ENCODE data around the gene ONECUT3.

Gene ONECUT3

DNA sequence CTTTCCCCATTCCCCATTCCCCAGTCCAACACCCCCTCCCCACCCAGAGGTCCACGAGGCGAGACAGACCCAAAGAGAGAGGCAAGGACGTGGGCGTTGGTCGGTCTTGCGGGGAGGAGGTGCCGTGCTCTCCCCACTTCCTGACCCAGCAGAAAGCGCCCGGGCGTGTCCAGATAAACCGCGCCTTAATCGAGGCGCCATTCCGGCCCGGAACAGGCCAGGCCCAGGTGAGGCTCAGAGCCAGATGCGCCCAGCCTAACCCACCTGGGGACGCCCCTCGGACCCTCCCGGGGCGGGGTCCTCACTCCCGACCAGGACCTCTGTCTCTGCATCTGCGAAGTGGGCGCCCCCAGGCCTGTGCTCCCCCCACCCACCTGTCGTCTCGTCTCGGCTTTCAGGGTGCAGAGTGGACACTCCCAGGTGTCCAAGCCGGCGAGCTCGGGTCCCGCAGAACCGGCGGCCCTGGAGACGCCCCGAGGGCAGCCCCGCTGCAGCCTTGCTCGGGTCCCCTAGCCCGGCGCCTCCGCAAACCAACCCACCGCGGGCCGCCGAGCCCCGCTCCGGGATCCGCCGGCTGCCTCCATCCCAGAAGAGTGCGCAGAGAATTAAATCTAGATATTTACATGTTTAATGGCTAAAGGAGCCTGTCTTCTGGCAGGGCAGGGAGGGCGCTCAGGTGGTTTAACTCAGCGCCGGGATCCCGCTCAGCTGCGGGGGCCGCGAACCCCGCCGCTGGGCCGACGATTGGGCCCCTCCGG is 5.0 kb upstream of the ONECUT3 start:
- H3K9ac ChIP-seq (ENCODE audit: low read depth in 1 of 2, low read length in 2 of 2), result no peak overlapping the region

DNA sequence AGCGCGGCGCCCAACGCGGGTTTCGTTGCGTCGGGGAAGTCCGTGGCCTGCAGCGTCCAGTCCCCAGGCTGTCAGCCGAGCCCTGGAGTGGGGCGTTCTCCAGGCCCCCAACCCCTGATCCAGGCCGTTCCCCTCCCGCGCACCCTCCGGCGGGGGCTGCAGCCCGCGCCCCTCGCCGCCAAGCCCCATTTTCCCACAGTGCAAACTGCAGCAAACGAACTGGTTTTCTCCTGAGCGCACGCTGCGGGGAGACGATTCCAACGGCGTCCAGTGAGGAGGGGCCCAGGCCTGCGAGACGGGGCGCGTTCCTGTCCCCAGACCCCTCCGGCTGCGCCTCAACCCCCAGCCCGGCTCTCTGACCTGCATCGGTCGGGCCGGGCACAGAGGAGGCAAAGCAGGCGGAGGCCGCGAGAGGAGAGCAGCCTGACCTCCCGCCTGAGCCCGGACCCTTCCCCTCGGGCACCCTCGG is 4.4 kb upstream of the ONECUT3 start:
- H3K36me3 ChIP-seq (ENCODE audit: control insufficient read depth in 1 of 2, insufficient read depth in 2 of 2, low read length in 2 of 2), result no peaks in the 10 kb centered on the region
- H3K9ac ChIP-seq (ENCODE audit: low read depth in 1 of 2, low read length in 2 of 2), result no peak overlapping the region
- H3K27me3 ChIP-seq (ENCODE audit: control insufficient read depth in 1 of 2, insufficient read depth in 2 of 2, low read length in 2 of 2), result peaks cover 72 to 78% of the 10 kb centered on the region in 2 donors
- no peak overlapping the region for H3K4me3 ChIP-seq (ENCODE audit: low read depth in 1 of 2, low read length in 2 of 2)
- peaks cover 9 to 19% of the 10 kb centered on the region in 2 donors for H3K4me1 ChIP-seq (ENCODE audit: control insufficient read depth in 1 of 2, insufficient read depth in 2 of 2, low read length in 2 of 2)
- no peaks in the 10 kb centered on the region for H3K9me3 ChIP-seq (ENCODE audit: control insufficient read depth in 1 of 2, low read length in 2 of 2)
- no peak overlapping the region for H3K27ac ChIP-seq (ENCODE audit: low read depth, low read length)

More for the DNA sequence above, 5.0 kb upstream of the ONECUT3 start:
- Histone ChIP-seq H3K9me3 (ENCODE audit: control insufficient read depth in 1 of 2, low read length in 2 of 2) (no peaks in the 10 kb centered on the region), H3K36me3 (ENCODE audit: control insufficient read depth in 1 of 2, insufficient read depth in 2 of 2, low read length in 2 of 2) (no peaks in the 10 kb centered on the region), H3K4me1 (ENCODE audit: control insufficient read depth in 1 of 2, insufficient read depth in 2 of 2, low read length in 2 of 2) (peaks cover 9 to 19% of the 10 kb centered on the region in 2 donors), H3K27ac (ENCODE audit: low read depth, low read length) (no peak overlapping the region), H3K27me3 (ENCODE audit: control insufficient read depth in 1 of 2, insufficient read depth in 2 of 2, low read length in 2 of 2) (peaks cover 72 to 78% of the 10 kb centered on the region in 2 donors), H3K4me3 (ENCODE audit: low read depth in 1 of 2, low read length in 2 of 2) (peak overlapping the region; percentile 16 to 52)

DNA sequence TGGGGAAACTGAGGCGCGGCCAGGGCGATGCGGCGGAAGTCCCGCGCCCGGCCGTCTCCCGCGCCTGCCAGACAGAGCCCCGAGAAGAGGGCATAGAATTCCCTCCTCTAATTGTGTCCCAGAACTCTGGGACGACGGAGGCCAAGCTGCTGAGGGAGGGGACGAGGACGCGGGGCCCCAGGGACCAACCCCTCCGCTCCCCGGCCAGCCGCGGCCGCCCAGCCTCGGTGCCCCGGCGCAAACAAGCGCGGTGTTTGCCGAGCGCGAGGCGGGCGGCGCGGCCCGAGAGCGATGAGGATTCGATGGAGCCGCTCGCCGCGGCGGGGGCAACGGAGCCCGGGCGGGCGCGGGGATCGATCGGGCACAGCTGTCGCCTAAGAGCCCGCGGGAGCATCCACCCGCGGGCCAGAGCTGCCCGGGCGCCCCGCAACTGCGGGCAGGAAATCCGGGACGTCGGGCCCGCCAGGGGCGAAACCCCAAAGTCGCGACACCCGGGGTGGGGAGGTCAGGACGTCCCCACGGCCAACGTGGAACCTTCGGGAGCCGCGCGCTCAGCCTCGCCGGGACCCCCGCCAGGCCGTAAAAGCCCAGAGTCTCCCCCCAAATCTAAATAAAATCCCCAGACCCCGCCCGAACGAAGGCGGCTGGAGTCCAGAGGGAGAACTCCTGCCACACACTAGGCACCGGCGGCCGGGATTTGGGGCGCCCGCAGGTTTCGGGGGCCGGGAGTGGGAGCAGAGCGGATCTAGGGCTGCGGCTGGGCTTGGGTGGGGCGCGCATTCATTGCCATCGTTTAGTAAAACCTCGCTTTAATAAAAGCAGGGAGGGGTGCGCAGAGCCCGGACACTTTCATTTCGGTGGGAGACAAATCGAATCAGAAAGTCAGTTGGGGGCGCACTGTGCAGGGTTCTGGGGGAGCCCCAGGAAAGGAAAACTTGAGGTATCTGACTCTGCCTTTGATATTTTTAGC is 3.6 kb upstream of the ONECUT3 start:
- Histone ChIP-seq H3K27me3 (ENCODE audit: control insufficient read depth in 1 of 2, insufficient read depth in 2 of 2, low read length in 2 of 2) (peaks cover 73 to 76% of the 10 kb centered on the region in 2 donors), H3K9me3 (ENCODE audit: control insufficient read depth in 1 of 2, low read length in 2 of 2) (no peaks in the 10 kb centered on the region), H3K36me3 (ENCODE audit: control insufficient read depth in 1 of 2, insufficient read depth in 2 of 2, low read length in 2 of 2) (no peaks in the 10 kb centered on the region), H3K4me3 (ENCODE audit: low read depth in 1 of 2, low read length in 2 of 2) (no peak overlapping the region), H3K4me1 (ENCODE audit: control insufficient read depth in 1 of 2, insufficient read depth in 2 of 2, low read length in 2 of 2) (peaks cover 9 to 18% of the 10 kb centered on the region in 2 donors), H3K27ac (ENCODE audit: low read depth, low read length) (no peak overlapping the region), H3K9ac (ENCODE audit: low read depth in 1 of 2, low read length in 2 of 2) (no peak overlapping the region)

DNA sequence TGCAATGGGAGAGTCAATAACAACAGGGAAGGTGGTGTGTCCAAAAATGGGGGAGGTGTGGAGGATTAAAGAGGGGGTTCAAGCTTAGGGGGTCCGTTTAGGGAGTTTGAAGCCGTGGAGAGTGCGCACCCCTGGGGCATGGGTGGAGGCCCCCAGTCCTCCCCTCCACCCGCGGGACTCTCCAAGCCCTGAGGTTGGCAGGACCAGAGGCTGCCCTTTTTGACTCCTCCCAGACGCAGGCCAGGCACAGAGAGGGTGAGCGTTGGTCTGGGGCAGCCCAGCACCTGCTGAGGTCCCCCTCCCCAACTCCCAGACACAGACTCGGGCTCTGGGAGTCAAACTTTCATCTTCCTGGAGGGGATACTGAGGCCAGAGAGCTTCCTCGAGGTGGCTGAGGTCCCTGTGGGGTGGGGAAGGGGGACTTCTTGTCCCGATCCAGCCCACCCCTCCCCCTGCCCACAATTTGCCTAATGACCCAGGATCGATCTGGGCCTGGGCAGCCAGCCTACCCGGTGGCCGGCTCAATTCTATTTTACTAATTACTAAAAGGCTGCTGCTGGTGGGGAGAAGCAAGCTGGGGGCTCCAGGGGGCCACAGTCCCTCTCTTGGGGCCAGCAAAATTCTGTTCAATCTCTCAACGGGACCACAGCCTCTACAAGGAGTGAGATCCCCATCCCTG is 2.8 kb upstream of the ONECUT3 start:
- Histone ChIP-seq H3K9me3 (ENCODE audit: control insufficient read depth in 1 of 2, low read length in 2 of 2) (no peaks in the 10 kb centered on the region), H3K4me3 (ENCODE audit: low read depth in 1 of 2, low read length in 2 of 2) (no peak overlapping the region), H3K9ac (ENCODE audit: low read depth in 1 of 2, low read length in 2 of 2) (no peak overlapping the region), H3K36me3 (ENCODE audit: control insufficient read depth in 1 of 2, insufficient read depth in 2 of 2, low read length in 2 of 2) (no peaks in the 10 kb centered on the region), H3K27ac (ENCODE audit: low read depth, low read length) (no peak overlapping the region), H3K27me3 (ENCODE audit: control insufficient read depth in 1 of 2, insufficient read depth in 2 of 2, low read length in 2 of 2) (peaks cover 71 to 72% of the 10 kb centered on the region in 2 donors), H3K4me1 (ENCODE audit: control insufficient read depth in 1 of 2, insufficient read depth in 2 of 2, low read length in 2 of 2) (peaks cover 6 to 11% of the 10 kb centered on the region in 2 donors)

DNA sequence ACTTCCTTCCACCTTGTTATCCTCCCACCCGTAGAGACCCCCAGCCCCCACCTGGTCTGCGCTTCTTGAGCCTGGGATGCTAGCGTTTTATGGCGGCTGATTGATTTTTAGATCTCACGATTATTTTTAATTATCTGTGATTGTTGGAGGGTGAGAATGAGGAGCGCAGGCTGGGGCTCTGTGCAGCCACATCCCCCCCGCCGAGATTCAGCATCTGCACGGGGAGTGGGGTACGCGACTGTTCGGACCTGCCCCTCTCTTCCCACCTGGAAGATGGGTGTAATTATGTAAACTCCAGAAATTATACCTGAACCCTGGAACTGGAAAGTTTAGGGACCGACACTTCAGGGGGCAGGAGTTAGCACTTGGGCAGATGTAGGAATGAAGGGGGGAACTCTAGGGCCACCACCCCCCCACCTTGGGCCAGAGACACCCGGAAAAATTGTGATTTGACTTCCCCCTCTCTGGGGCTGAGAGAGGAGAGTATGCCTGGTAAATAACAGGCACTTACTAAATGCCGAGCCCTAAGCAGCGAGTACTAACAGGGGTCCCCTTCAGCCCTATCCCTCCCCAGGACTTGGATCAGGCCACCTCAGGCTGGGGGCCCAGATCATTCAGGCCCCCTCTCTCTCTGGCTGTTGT is 1.8 kb upstream of the ONECUT3 start:
- Histone ChIP-seq H3K27ac (ENCODE audit: low read depth, low read length) (no peak overlapping the region), H3K9ac (ENCODE audit: low read depth in 1 of 2, low read length in 2 of 2) (no peak overlapping the region), H3K4me1 (ENCODE audit: control insufficient read depth in 1 of 2, insufficient read depth in 2 of 2, low read length in 2 of 2) (peaks cover 5 to 11% of the 10 kb centered on the region in 2 donors), H3K4me3 (ENCODE audit: low read depth in 1 of 2, low read length in 2 of 2) (no peak overlapping the region), H3K9me3 (ENCODE audit: control insufficient read depth in 1 of 2, low read length in 2 of 2) (no peaks in the 10 kb centered on the region), H3K36me3 (ENCODE audit: control insufficient read depth in 1 of 2, insufficient read depth in 2 of 2, low read length in 2 of 2) (no peaks in the 10 kb centered on the region), H3K27me3 (ENCODE audit: control insufficient read depth in 1 of 2, insufficient read depth in 2 of 2, low read length in 2 of 2) (peaks cover 74 to 78% of the 10 kb centered on the region in 2 donors)

DNA sequence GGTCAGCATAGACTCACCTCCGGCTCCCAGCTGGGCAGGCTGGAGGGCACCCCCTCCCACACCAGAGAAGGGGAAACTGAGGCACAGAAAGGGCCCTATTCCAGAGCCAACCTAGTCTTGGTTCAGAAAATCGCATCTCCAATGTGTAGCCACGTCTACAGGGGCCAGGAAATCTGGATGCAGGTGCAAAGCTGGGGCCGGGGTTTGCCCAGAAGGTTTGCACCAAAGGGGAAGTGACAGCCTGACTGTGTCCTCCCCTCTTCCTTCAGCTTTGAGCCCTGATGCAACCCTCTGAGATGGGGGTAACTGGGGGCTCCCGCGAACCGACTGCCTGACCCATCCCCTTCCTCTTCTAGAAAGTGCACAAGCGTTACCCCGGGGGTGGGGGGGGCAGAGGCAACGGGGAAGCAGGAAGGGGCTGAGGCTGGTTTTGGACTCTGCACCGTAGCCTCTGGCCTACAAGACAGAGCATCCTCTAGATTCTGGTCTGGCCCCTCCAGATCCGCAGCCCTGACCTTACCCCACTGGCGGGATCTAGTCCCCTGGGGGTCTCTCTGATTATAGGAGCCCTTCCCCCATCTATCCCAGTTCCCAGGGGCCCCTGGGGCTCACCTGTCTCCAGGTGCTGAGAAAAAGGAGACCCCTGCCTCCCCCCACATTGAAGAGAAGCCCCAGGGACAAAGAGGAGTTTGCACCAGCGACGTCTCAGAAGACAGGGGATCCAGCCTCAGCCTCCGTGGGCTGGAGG is 1.1 kb upstream of the ONECUT3 start:
- no peaks in the 10 kb centered on the region for H3K36me3 ChIP-seq (ENCODE audit: control insufficient read depth in 1 of 2, insufficient read depth in 2 of 2, low read length in 2 of 2)
- H3K4me1 ChIP-seq (ENCODE audit: control insufficient read depth in 1 of 2, insufficient read depth in 2 of 2, low read length in 2 of 2), result peaks cover 5 to 11% of the 10 kb centered on the region in 2 donors
- H3K9me3 ChIP-seq (ENCODE audit: control insufficient read depth in 1 of 2, low read length in 2 of 2), result no peaks in the 10 kb centered on the region
- no peak overlapping the region for H3K27ac ChIP-seq (ENCODE audit: low read depth, low read length)
- H3K9ac ChIP-seq (ENCODE audit: low read depth in 1 of 2, low read length in 2 of 2), result no peak overlapping the region
- H3K4me3 ChIP-seq (ENCODE audit: low read depth in 1 of 2, low read length in 2 of 2), result no peak overlapping the region
- peaks cover 73 to 77% of the 10 kb centered on the region in 2 donors for H3K27me3 ChIP-seq (ENCODE audit: control insufficient read depth in 1 of 2, insufficient read depth in 2 of 2, low read length in 2 of 2)

DNA sequence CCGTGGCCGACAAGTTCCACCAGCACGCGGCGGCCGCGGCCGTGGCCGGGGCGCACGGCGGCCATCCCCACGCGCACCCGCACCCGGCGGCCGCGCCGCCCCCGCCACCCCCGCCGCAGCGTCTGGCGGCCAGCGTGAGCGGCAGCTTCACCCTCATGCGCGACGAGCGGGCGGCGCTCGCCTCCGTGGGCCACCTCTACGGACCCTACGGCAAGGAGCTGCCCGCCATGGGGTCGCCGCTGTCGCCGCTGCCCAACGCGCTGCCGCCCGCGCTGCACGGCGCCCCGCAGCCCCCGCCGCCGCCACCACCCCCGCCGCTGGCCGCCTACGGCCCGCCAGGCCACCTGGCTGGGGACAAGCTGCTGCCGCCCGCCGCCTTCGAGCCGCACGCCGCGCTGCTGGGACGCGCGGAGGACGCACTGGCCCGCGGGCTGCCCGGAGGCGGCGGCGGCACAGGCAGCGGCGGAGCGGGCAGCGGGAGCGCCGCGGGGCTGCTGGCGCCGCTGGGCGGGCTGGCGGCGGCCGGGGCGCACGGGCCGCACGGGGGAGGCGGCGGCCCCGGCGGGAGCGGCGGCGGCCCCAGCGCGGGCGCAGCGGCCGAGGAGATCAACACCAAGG is 821 bp downstream of the ONECUT3 start:
- H3K36me3 ChIP-seq (ENCODE audit: control insufficient read depth in 1 of 2, insufficient read depth in 2 of 2, low read length in 2 of 2), result no peaks in the 10 kb centered on the region
- H3K9me3 ChIP-seq (ENCODE audit: control insufficient read depth in 1 of 2, low read length in 2 of 2), result no peaks in the 10 kb centered on the region
- H3K27ac ChIP-seq (ENCODE audit: low read depth, low read length), result no peak overlapping the region
- H3K4me3 ChIP-seq (ENCODE audit: low read depth in 1 of 2, low read length in 2 of 2), result no peak overlapping the region
- peaks cover 0 to 1% of the 10 kb centered on the region in 2 donors for H3K4me1 ChIP-seq (ENCODE audit: control insufficient read depth in 1 of 2, insufficient read depth in 2 of 2, low read length in 2 of 2)
- H3K27me3 ChIP-seq (ENCODE audit: control insufficient read depth in 1 of 2, insufficient read depth in 2 of 2, low read length in 2 of 2), result peaks cover 69 to 74% of the 10 kb centered on the region in 2 donors
- no peak overlapping the region for H3K9ac ChIP-seq (ENCODE audit: low read depth in 1 of 2, low read length in 2 of 2)

DNA sequence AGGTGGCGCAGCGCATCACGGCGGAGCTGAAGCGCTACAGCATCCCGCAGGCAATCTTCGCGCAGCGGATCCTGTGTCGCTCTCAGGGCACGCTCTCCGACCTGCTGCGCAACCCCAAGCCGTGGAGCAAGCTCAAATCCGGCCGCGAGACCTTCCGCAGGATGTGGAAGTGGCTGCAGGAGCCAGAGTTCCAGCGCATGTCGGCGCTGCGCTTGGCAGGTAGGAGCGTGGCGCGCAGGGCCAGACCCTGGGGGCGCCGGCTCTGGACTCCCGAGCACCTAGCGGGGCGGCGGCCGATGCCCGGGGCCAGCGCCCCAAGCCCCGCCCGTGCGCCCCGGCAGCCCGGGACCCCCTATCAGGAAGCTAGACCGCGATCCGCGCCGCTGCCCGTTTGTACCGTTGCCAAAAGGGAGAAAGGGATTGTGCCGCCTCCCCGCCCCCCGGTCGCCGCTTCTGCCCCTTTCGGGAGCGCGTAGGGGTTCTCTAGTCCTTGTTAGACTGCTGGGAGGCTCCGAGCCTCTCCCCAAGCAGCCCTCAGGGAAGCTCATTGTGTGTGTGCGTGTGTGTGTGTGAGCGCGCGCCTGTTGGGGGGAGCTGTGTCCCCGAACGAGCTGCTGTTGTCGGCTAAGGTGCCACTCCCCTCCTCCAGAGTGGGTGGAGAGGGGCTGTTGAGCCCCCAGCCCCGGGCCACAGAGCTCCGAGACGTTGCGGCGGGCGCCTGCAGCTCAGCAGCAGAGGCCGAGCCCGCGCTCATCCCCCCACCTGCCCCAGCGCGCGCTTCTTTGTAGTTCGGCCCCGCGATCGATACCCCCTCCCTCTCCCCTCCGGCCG is 1.5 kb downstream of the ONECUT3 start:
- Histone ChIP-seq H3K27me3 (ENCODE audit: control insufficient read depth in 1 of 2, insufficient read depth in 2 of 2, low read length in 2 of 2) (peaks cover 69 to 75% of the 10 kb centered on the region in 2 donors), H3K4me3 (ENCODE audit: low read depth in 1 of 2, low read length in 2 of 2) (no peak overlapping the region), H3K27ac (ENCODE audit: low read depth, low read length) (no peak overlapping the region), H3K9me3 (ENCODE audit: control insufficient read depth in 1 of 2, low read length in 2 of 2) (no peaks in the 10 kb centered on the region), H3K36me3 (ENCODE audit: control insufficient read depth in 1 of 2, insufficient read depth in 2 of 2, low read length in 2 of 2) (no peaks in the 10 kb centered on the region), H3K4me1 (ENCODE audit: control insufficient read depth in 1 of 2, insufficient read depth in 2 of 2, low read length in 2 of 2) (no peaks in the 10 kb centered on the region), H3K9ac (ENCODE audit: low read depth in 1 of 2, low read length in 2 of 2) (no peak overlapping the region)

Data from duodenal mucosa (tissue), 2 donors.